ENCODE data around the gene ALKBH8.
A peak's percentile ranks its signal among the peaks of the same experiment; 100 is the strongest.
"Not testable (repeated sequence)": the region's sequence is repeated elsewhere in the genome, so short reads cannot be mapped to it uniquely, and the experiment has no call there.

Gene ALKBH8

GRCh38 chr11:107573438-107573837, 7.9 kb upstream of the ALKBH8 start:
- H3K4me3 ChIP-seq (ENCODE audit: low read length), result no peak overlapping the region
- DNase-seq (ENCODE audit: low read depth), result no peak
- TF ChIP-seq CTCF (conservative IDR thresholded peaks at IDR 0.05; ENCODE audit: low read length), result no peak

DNA sequence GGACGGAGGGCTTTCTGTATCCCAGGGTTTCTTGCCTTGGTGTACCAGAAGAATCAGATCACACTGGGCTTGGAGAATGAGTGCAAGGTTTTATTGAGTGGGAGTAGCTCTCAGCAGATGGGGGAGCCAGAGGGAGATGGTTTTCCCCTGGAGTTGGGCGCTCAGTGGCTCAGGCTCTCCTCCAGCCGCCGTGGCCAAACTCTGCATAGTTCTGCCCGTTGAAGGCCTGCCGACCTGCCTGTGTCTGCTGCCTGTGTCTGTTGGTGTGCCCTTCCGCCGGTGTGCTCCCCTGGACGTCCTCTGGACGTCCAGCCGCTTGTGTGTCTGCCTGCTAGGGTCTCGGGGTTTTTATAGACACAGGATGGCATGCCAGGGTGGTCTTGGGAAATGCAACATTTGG, 4.5 kb upstream of the ALKBH8 start:
- no peak for TF ChIP-seq CTCF (conservative IDR thresholded peaks at IDR 0.05; ENCODE audit: low read length)
- no peak for DNase-seq (ENCODE audit: low read depth)
- no peak overlapping the region for H3K4me3 ChIP-seq (ENCODE audit: low read length)

- TF ChIP-seq CTCF (conservative IDR thresholded peaks at IDR 0.05; ENCODE audit: low read length), result no peak
- DNase-seq (ENCODE audit: low read depth), result no peak
- no peak overlapping the region for H3K4me3 ChIP-seq (ENCODE audit: low read length)
These were observed 2.3 kb upstream of the ALKBH8 start for GRCh38 chr11:107567739-107568335.

DNA sequence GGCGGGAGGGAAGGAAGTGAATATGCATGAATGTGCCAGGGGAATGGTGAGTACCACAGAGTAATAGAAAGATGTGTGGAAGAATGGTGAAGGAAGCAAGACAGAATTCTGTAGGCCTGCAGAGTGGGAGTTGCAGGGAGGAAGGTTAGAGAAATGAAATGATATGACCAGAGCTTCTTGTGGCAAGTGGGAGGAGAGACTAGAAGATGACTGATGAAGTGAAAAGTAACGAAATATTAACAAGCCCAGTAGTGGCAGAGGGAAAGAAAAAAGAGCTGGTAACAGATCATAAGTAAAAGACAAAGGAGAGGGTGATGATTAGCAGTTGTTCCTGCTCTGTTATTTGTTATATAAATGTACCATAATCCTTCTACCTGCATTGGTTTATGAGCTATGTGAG, 1.0 kb upstream of the ALKBH8 start:
- no peak for DNase-seq (ENCODE audit: low read depth)
- H3K4me3 ChIP-seq (ENCODE audit: low read length), result no peak overlapping the region
- TF ChIP-seq CTCF (conservative IDR thresholded peaks at IDR 0.05; ENCODE audit: low read length), result no peak

DNA sequence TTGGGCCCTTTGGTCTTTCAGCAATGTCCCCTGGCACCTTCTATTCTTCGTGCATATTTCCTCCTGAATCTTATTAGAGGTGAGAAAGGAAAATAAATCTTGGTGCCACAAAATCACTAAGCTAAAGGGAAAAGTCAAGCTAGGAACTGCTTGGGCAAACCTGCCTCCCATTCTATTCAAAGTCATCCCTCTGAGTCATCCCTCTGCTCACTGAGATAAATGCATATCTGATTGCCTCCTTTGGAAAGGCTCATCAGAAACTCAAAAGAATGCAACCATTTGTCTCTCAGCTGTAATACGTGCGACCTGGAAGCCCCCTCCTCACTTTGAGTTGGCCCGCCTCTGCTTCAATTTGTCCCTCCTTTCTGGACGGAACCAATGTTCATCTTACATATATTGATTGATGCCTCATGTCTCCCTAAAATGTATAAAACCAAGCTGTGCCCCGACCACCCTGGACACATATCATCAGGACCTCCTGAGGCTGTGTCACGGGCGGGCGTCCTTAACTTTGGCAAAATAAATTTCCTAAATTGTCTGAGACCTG, 493 bp upstream of the ALKBH8 start:
- not testable (repeated sequence) for DNase-seq (ENCODE audit: low read depth)

GRCh38 chr11:107564877-107565218, 687 bp downstream of the ALKBH8 start:
- H3K4me3 ChIP-seq (ENCODE audit: low read length), result peak overlapping the region; percentile 81
- no peak for DNase-seq (ENCODE audit: low read depth)
- TF ChIP-seq CTCF (conservative IDR thresholded peaks at IDR 0.05; ENCODE audit: low read length), result no peak

More for the DNA sequence above, 493 bp upstream of the ALKBH8 start:
- H3K4me3 ChIP-seq (ENCODE audit: low read length), result peak overlapping the region; percentile 81

- DNase-seq (ENCODE audit: low read depth), result peak; percentile 74
- peak; percentile 80 for TF ChIP-seq CTCF (conservative IDR thresholded peaks at IDR 0.05; ENCODE audit: low read length)
- peak overlapping the region; percentile 4; the same call in 1 of the 2 replicates for H3K4me3 ChIP-seq (ENCODE audit: low read length)
These were observed 1.8 kb downstream of the ALKBH8 start for GRCh38 chr11:107563702-107564101.

Measured in AG10803 (cell line).